Measurements from ENCODE around the gene RNF223.
"Not testable (repeated sequence)": the region's sequence is repeated elsewhere in the genome, so short reads cannot be mapped to it uniquely, and the experiment has no call there.

Gene RNF223

GRCh38 chr1:1101503-1101902, 27.4 kb upstream of the RNF223 start:
- Histone ChIP-seq H3K79me1 (ENCODE audit: low read length) (peaks cover 2% of the 10 kb centered on the region), H3K27me3 (ENCODE audit: insufficient read depth, low read length, poor library complexity) (no peaks in the 10 kb centered on the region), H3K4me2 (ENCODE audit: low read length) (no peak overlapping the region), H3K79me2 (ENCODE audit: control insufficient read depth, insufficient read depth, low read length) (no peaks in the 10 kb centered on the region), H3K4ac (ENCODE audit: low read depth, low read length) (no peak overlapping the region), H3K23ac (ENCODE audit: low read length) (no peak overlapping the region), H3K18ac (ENCODE audit: low read length) (no peak overlapping the region), H2BK5ac (ENCODE audit: low read length) (no peak overlapping the region), H4K5ac (ENCODE audit: low read length) (no peak overlapping the region), H3K36me3 (ENCODE audit: control insufficient read depth, insufficient read depth, low read length) (no peaks in the 10 kb centered on the region), H3K56ac (ENCODE audit: low read length) (no peak overlapping the region), H2BK15ac (replicated peaks; ENCODE audit: low read depth) (no peak overlapping the region), H3K27ac (ENCODE audit: low read depth, low read length) (no peak overlapping the region), H2AK5ac (ENCODE audit: low read length) (no peak overlapping the region), H2BK120ac (ENCODE audit: low read depth, low read length) (no peak overlapping the region), H4K8ac (ENCODE audit: low read depth, low read length) (no peak overlapping the region), H3K4me3 (ENCODE audit: low read length) (no peak overlapping the region), H3K4me1 (ENCODE audit: control insufficient read depth, low read depth, low read length) (no peaks in the 10 kb centered on the region), H3K9ac (ENCODE audit: low read length) (no peak overlapping the region)
- no CpG with 5 or more reads among the region's 7 CpGs for WGBS (ENCODE audit: extremely low coverage, insufficient coverage, low lambda C conversion rate)
- no peak for DNase-seq

- Histone ChIP-seq H3K23ac (ENCODE audit: low read length) (no peak overlapping the region), H3K9ac (ENCODE audit: low read length) (no peak overlapping the region), H2BK15ac (replicated peaks; ENCODE audit: low read depth) (no peak overlapping the region), H3K18ac (ENCODE audit: low read length) (no peak overlapping the region), H3K4me3 (ENCODE audit: low read length) (no peak overlapping the region), H2BK120ac (ENCODE audit: low read depth, low read length) (no peak overlapping the region), H2BK5ac (ENCODE audit: low read length) (no peak overlapping the region), H2AK5ac (ENCODE audit: low read length) (no peak overlapping the region), H3K56ac (ENCODE audit: low read length) (no peak overlapping the region), H3K27ac (ENCODE audit: low read depth, low read length) (no peak overlapping the region), H3K4me1 (ENCODE audit: control insufficient read depth, low read depth, low read length) (no peaks in the 10 kb centered on the region), H3K4ac (ENCODE audit: low read depth, low read length) (no peak overlapping the region), H4K5ac (ENCODE audit: low read length) (no peak overlapping the region), H3K4me2 (ENCODE audit: low read length) (no peak overlapping the region), H3K27me3 (ENCODE audit: insufficient read depth, low read length, poor library complexity) (no peaks in the 10 kb centered on the region), H3K79me2 (ENCODE audit: control insufficient read depth, insufficient read depth, low read length) (no peaks in the 10 kb centered on the region), H3K36me3 (ENCODE audit: control insufficient read depth, insufficient read depth, low read length) (no peaks in the 10 kb centered on the region), H4K8ac (ENCODE audit: low read depth, low read length) (no peak overlapping the region), H3K79me1 (ENCODE audit: low read length) (peaks cover 2% of the 10 kb centered on the region)
- WGBS (ENCODE audit: extremely low coverage, insufficient coverage, low lambda C conversion rate), result no CpG with 5 or more reads among the region's 11 CpGs
- no peak for DNase-seq
Observed at GRCh38 chr1:1100296-1100695, 26.2 kb upstream of the RNF223 start.

- Histone ChIP-seq H2AK5ac (ENCODE audit: low read length) (no peak overlapping the region), H3K79me1 (ENCODE audit: low read length) (no peaks in the 10 kb centered on the region), H4K8ac (ENCODE audit: low read depth, low read length) (no peak overlapping the region), H2BK15ac (replicated peaks; ENCODE audit: low read depth) (no peak overlapping the region), H3K18ac (ENCODE audit: low read length) (no peak overlapping the region), H3K56ac (ENCODE audit: low read length) (no peak overlapping the region), H3K9ac (ENCODE audit: low read length) (no peak overlapping the region), H3K4me3 (ENCODE audit: low read length) (no peak overlapping the region), H3K27ac (ENCODE audit: low read depth, low read length) (no peak overlapping the region), H2BK120ac (ENCODE audit: low read depth, low read length) (no peak overlapping the region), H3K23ac (ENCODE audit: low read length) (no peak overlapping the region), H3K4me2 (ENCODE audit: low read length) (no peak overlapping the region), H3K4me1 (ENCODE audit: control insufficient read depth, low read depth, low read length) (no peaks in the 10 kb centered on the region), H2BK5ac (ENCODE audit: low read length) (no peak overlapping the region), H3K36me3 (ENCODE audit: control insufficient read depth, insufficient read depth, low read length) (no peaks in the 10 kb centered on the region), H3K79me2 (ENCODE audit: control insufficient read depth, insufficient read depth, low read length) (no peaks in the 10 kb centered on the region), H3K27me3 (ENCODE audit: insufficient read depth, low read length, poor library complexity) (no peaks in the 10 kb centered on the region), H3K4ac (ENCODE audit: low read depth, low read length) (no peak overlapping the region), H4K5ac (ENCODE audit: low read length) (no peak overlapping the region)
- WGBS (ENCODE audit: extremely low coverage, insufficient coverage, low lambda C conversion rate), result no CpG with 5 or more reads among the region's 4 CpGs
- no peak for DNase-seq
Observed at GRCh38 chr1:1099506-1100183, 25.5 kb upstream of the RNF223 start.

- no peak overlapping the region for H3K9ac ChIP-seq (ENCODE audit: low read length)
- no peaks in the 10 kb centered on the region for H3K4me1 ChIP-seq (ENCODE audit: control insufficient read depth, low read depth, low read length)
- no peak overlapping the region for H2BK120ac ChIP-seq (ENCODE audit: low read depth, low read length)
- H3K36me3 ChIP-seq (ENCODE audit: control insufficient read depth, insufficient read depth, low read length), result no peaks in the 10 kb centered on the region
- no peak overlapping the region for H3K23ac ChIP-seq (ENCODE audit: low read length)
- H3K18ac ChIP-seq (ENCODE audit: low read length), result no peak overlapping the region
- no peak overlapping the region for H4K5ac ChIP-seq (ENCODE audit: low read length)
- WGBS (ENCODE audit: extremely low coverage, insufficient coverage, low lambda C conversion rate), result no CpG with 5 or more reads among the region's 18 CpGs
- no peak overlapping the region for H2BK5ac ChIP-seq (ENCODE audit: low read length)
- H3K27me3 ChIP-seq (ENCODE audit: insufficient read depth, low read length, poor library complexity), result no peaks in the 10 kb centered on the region
- no peak overlapping the region for H2BK15ac ChIP-seq (replicated peaks; ENCODE audit: low read depth)
- no peak overlapping the region for H3K4me3 ChIP-seq (ENCODE audit: low read length)
- H3K4me2 ChIP-seq (ENCODE audit: low read length), result no peak overlapping the region
- no peak for DNase-seq
- H3K56ac ChIP-seq (ENCODE audit: low read length), result no peak overlapping the region
- H3K79me1 ChIP-seq (ENCODE audit: low read length), result no peaks in the 10 kb centered on the region
- H2AK5ac ChIP-seq (ENCODE audit: low read length), result no peak overlapping the region
- H4K8ac ChIP-seq (ENCODE audit: low read depth, low read length), result no peak overlapping the region
- no peak overlapping the region for H3K27ac ChIP-seq (ENCODE audit: low read depth, low read length)
- H3K79me2 ChIP-seq (ENCODE audit: control insufficient read depth, insufficient read depth, low read length), result no peaks in the 10 kb centered on the region
- H3K4ac ChIP-seq (ENCODE audit: low read depth, low read length), result no peak overlapping the region
Observed at GRCh38 chr1:1098681-1099421, 24.7 kb upstream of the RNF223 start.

- not testable (repeated sequence) for H3K4me2 ChIP-seq (ENCODE audit: low read length); H3K4ac ChIP-seq (ENCODE audit: low read depth, low read length); H3K4me1 ChIP-seq (ENCODE audit: control insufficient read depth, low read depth, low read length); H3K79me2 ChIP-seq (ENCODE audit: control insufficient read depth, insufficient read depth, low read length); H3K79me1 ChIP-seq (ENCODE audit: low read length); H2AK5ac ChIP-seq (ENCODE audit: low read length); H3K18ac ChIP-seq (ENCODE audit: low read length); H3K4me3 ChIP-seq (ENCODE audit: low read length); H3K23ac ChIP-seq (ENCODE audit: low read length); H3K9ac ChIP-seq (ENCODE audit: low read length); H3K56ac ChIP-seq (ENCODE audit: low read length); H2BK15ac ChIP-seq (replicated peaks; ENCODE audit: low read depth); H3K36me3 ChIP-seq (ENCODE audit: control insufficient read depth, insufficient read depth, low read length); H2BK5ac ChIP-seq (ENCODE audit: low read length); H4K5ac ChIP-seq (ENCODE audit: low read length); DNase-seq; H4K8ac ChIP-seq (ENCODE audit: low read depth, low read length); H3K27me3 ChIP-seq (ENCODE audit: insufficient read depth, low read length, poor library complexity); H3K27ac ChIP-seq (ENCODE audit: low read depth, low read length); H2BK120ac ChIP-seq (ENCODE audit: low read depth, low read length)
- WGBS (ENCODE audit: extremely low coverage, insufficient coverage, low lambda C conversion rate), result no CpG with 5 or more reads among the region's 5 CpGs
Observed at GRCh38 chr1:1096136-1096535, 22.0 kb upstream of the RNF223 start.

All from mesendoderm (in vitro differentiated cells).